Thoracic aorta (tissue), 2 donors: ENCODE measurements around the gene TSHZ3. TPM values are rescaled to one million over a fixed set of nuclear protein-coding genes. Genes with fewer than 3 reads are reported as not detected.

Experiments used
- ATAC-seq: fragments of 150-250 bp; one replicate; pipeline ENCODE4 v1.8.0; 2017; ENCODE audit warnings: low read depth; ENCODE audit not compliant: insufficient number of reproducible peaks, low FRiP score
- DNase-seq: peaks from one replicate; pipeline ENCODE4 v3.0.0-alpha.2; 2020; ENCODE audit warnings: low spot score
- H3K27ac ChIP-seq, 2 donors: fragments of 200-600 bp; sonication (generic); 1 replicate in 1 of 2; 2 replicates in 1 of 2; pipeline ENCODE4 v1.5.1; 2016; ENCODE audit warnings: mild to moderate bottlenecking in 2 of 2, moderate library complexity in 2 of 2
- H3K27me3 ChIP-seq: fragments of 200-600 bp; sonication (generic); replicated peaks from 2 replicates; pipeline ENCODE4 v1.6.0; 2016; ENCODE audit warnings: mild to moderate bottlenecking; ENCODE audit not compliant: insufficient read depth
- H3K36me3 ChIP-seq: fragments of 200-600 bp; sonication (generic); one replicate; pipeline ENCODE4 v1.5.1; 2016
- H3K4me1 ChIP-seq, 2 donors: fragments of 200-600 bp; sonication (generic); 1 replicate in 1 of 2; 2 replicates in 1 of 2; pipeline versions ENCODE4 v1.5.1 to v1.6.0; 2016; ENCODE audit warnings: low read depth in 2 of 2, mild to moderate bottlenecking in 1 of 2; ENCODE audit not compliant: control insufficient read depth in 1 of 2
- H3K4me3 ChIP-seq: fragments of 200-600 bp; sonication (generic); 2 replicates; pipeline ENCODE4 v1.5.1; 2016; ENCODE audit warnings: mild to moderate bottlenecking
- H3K9me3 ChIP-seq: fragments of 200-600 bp; sonication (generic); 2 replicates; pipeline ENCODE4 v1.5.1; 2016
- total RNA-seq, 2 donors: library from RNA; depleted of rRNA; stranded (reverse); fragments of >200 nt; gene quantifications; one replicate each; pipeline versions ENCODE4 v1.1.0 to v1.2.3, GENCODE V29; 2016
- TF ChIP-seq, protein P1 (sequence below): fragments of 200-600 bp; sonication (generic); IDR thresholded peaks from one replicate; pipeline ENCODE4 v1.5.1; 2019; ENCODE audit warnings: antibody characterized with exemption

TSHZ3 gene
- total RNA-seq, 2 donors from 2014 or later: 9.3 to 10.2 TPM

DNA sequence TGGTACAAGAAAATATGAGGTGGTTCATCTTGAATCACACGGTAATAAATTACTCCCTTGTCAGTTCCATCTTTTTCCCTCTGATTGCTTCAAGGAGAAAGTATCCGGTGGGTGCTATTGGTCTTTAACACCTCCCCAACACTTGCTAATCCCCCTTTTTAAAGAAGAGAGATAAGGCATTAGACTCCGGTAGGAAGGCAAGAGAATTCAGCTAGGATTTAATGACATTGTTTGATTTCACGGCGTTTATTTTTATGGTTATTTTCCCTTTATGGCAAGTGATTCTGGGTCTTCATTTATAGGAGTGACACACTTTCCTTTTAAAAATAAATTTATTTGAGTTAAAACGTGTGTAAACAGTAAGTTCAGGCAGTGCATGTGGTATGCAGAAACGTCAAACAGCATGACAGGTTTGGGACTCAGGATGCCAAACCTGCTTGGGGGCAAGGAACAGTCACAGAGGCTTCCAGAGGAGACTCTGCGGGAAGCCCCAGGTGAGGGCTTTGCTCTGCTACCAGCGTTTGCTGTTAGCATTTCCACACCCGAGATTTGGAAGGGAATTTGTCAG lies 36.5 kb downstream of the TSHZ3 start:
- Histone ChIP-seq H3K27me3 (no peaks in the 10 kb centered on the region), H3K4me3 (no peak overlapping the region), H3K4me1 (no peaks in the 10 kb centered on the region), H3K36me3 (no peaks in the 10 kb centered on the region), H3K27ac (no peak overlapping the region), H3K9me3 (no peaks in the 10 kb centered on the region)
- ATAC-seq (no peak), DNase-seq (no peak)
- TF ChIP-seq, protein P1, sequence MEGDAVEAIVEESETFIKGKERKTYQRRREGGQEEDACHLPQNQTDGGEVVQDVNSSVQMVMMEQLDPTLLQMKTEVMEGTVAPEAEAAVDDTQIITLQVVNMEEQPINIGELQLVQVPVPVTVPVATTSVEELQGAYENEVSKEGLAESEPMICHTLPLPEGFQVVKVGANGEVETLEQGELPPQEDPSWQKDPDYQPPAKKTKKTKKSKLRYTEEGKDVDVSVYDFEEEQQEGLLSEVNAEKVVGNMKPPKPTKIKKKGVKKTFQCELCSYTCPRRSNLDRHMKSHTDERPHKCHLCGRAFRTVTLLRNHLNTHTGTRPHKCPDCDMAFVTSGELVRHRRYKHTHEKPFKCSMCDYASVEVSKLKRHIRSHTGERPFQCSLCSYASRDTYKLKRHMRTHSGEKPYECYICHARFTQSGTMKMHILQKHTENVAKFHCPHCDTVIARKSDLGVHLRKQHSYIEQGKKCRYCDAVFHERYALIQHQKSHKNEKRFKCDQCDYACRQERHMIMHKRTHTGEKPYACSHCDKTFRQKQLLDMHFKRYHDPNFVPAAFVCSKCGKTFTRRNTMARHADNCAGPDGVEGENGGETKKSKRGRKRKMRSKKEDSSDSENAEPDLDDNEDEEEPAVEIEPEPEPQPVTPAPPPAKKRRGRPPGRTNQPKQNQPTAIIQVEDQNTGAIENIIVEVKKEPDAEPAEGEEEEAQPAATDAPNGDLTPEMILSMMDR: no peak

DNA sequence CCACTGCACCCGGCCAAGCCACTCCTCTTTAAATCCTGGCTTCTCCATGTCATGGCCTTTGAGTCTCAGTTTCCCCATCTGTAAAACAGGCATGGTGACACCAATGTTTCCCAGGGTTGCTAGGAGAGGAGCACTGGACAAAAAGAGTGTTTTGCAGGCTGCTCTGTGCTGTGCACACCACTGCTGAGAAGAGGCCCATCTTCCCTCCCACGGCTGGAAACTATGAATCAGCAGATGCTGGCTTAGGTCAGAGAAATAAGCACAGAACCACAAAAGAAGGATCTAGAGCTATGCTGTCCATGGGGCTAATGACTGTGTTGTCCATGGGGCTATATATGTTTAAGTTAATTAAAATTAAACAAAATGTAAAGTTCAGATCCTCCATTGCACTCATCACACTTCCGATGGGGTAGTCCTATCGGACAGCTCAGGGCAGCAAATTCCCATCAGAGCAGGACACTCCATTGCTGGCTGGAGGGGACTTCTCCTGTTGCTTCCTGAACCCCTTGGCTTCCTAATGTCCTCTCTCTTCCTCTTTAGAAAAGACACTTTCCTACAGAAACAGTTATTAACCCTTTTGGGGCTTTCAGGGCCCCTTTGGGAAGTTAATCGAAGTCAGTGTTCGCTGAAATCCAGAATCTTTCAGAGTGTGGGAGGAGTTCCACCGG lies 37.1 kb downstream of the TSHZ3 start:
- Histone ChIP-seq H3K27ac (no peak overlapping the region), H3K27me3 (no peaks in the 10 kb centered on the region), H3K4me3 (no peak overlapping the region), H3K4me1 (no peaks in the 10 kb centered on the region), H3K36me3 (no peaks in the 10 kb centered on the region), H3K9me3 (no peaks in the 10 kb centered on the region)
- ATAC-seq (no peak), DNase-seq (no peak)
- TF ChIP-seq, protein P1: no peak

DNA sequence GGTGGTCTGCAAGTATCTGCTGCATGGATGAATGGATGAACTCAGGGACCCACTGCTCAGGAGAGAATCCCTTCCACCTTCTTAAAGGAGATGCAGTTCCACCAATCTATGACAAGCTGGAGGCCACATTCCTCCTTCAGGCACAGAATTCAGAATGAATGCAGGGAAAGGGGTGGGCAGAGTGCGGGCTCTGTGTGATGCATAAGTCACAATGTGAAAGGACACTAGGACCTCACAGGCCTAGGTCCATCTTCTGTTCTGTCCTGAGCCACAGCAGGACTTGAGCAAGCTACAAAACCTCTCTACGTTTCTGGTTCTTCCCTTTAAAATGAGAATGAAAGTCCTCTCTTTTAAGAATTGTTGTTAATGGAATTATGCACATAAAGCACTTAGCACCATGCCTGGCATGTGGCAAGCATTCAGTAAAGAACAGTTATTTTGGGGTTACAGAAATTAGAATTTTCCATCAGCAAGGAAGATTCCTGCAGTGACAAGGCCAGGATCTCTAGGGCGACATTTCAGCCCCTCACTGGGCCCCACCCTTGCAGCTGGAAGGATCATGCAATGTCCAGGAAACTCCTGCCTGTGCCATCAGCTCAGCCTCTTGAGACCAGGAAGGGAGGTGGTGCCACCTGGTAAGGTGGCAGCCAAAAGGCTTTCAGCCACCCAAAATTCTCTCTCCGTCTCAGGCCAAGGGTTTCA lies 38.7 kb downstream of the TSHZ3 start:
- no peak overlapping the region for H3K4me3 ChIP-seq
- no peaks in the 10 kb centered on the region for H3K27me3 ChIP-seq
- H3K4me1 ChIP-seq: no peaks in the 10 kb centered on the region
- ATAC-seq (no peak), DNase-seq (no peak)
- no peak overlapping the region for H3K27ac ChIP-seq
- TF ChIP-seq, protein P1: no peak
- H3K36me3 ChIP-seq: no peaks in the 10 kb centered on the region
- H3K9me3 ChIP-seq: no peaks in the 10 kb centered on the region

DNA sequence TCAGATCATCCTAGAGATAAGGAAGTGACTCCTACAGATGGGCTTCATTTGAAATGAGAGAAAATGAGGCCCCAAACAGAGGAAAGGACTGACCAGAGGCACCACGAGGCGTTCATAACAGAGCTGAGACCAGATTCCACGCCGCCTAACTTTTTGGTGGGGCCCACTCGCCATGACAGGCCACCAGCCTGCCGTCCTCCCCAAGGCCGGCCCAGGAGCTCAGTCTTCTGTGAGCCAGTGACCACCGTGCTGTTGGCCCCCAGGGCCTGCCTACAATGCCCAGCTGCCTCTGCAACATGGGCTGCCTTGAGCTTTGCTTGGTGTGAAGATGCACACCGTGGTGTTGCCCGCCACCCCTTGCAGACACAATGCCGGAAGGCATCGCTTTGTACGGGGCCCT lies 40.5 kb downstream of the TSHZ3 start:
- no peaks in the 10 kb centered on the region for H3K4me1 ChIP-seq
- H3K9me3 ChIP-seq: no peaks in the 10 kb centered on the region
- no peak overlapping the region for H3K4me3 ChIP-seq
- TF ChIP-seq, protein P1: no peak
- no peak overlapping the region for H3K27ac ChIP-seq
- H3K27me3 ChIP-seq: no peaks in the 10 kb centered on the region
- DNase-seq (no peak), ATAC-seq (no peak)
- no peaks in the 10 kb centered on the region for H3K36me3 ChIP-seq

DNA sequence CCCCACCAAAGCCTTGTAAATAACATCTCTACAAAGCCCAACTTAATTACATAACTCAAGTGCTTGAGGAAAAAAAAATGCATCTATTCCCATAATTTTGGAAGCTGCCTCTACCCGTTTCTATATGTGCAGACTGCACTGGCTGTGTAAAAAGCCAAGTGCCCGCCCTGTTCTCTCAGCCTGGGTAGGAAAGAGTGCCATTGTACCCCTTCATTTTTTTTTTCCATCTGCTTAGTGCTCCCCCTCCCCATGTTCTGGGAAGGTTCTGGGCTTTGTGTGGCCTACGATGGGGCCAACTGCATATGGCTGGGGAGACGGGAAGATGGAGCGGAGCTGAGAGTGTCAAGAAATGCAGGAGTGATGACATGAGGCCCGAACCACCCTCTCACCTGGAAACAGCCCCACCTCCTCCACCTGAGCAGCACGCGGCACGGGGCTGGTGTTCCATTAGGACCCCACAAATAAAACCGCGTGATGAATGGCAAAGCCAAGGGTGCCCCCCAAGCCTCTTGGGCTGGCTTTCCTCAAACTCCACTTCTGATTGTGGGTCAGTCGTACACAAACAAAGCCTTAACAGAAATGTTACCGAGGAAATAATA lies 42.1 kb downstream of the TSHZ3 start:
- H3K9me3 ChIP-seq: no peaks in the 10 kb centered on the region
- H3K4me3 ChIP-seq: no peak overlapping the region
- ATAC-seq (no peak), DNase-seq (no peak)
- H3K27ac ChIP-seq: no peak overlapping the region
- no peaks in the 10 kb centered on the region for H3K36me3 ChIP-seq
- no peaks in the 10 kb centered on the region for H3K27me3 ChIP-seq
- TF ChIP-seq, protein P1: no peak
- H3K4me1 ChIP-seq: no peaks in the 10 kb centered on the region
